ENCODE results near the gene TTLL9. TPM values are rescaled to one million over a fixed set of nuclear protein-coding genes. Genes with fewer than 3 reads are reported as not detected.

TTLL9 gene
- total and polyA plus RNA-seq, 8 donors: 0.15 to 0.43 (median 0.18) TPM; not detected in 5

DNA sequence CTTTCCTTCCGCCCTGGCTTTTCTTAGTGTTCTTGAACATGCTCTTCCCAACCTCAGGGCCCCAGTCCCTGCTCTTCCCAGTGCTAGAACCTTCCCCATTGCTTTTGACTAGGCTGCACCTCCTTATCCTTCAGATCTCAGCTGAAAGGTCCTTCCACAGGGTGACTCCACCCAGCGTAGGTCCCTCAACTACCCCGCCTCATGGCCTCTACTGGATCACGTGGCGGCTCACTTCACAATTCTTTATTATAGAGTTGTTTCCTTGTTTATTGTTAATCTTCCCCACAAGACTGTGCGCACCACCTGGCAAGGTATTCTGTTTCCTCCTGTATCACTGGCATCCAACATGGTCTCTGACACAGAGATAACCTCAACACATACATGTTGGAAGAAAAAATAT is 31.2 kb downstream of the TTLL9 start:
- intact Hi-C loops (cut with DNase I; ENCODE audit: low total_unique reads): no loop called here
- Histone ChIP-seq H3K27me3 (no peaks in the 10 kb centered on the region), H3K4me1 (no peaks in the 10 kb centered on the region), H3K27ac (no peak overlapping the region), H3K36me3 (no peaks in the 10 kb centered on the region), H3K4me3 (no peak overlapping the region), H3K9me3 (no peaks in the 10 kb centered on the region)
- no peak for DNase-seq
- TF ChIP-seq, protein P1, sequence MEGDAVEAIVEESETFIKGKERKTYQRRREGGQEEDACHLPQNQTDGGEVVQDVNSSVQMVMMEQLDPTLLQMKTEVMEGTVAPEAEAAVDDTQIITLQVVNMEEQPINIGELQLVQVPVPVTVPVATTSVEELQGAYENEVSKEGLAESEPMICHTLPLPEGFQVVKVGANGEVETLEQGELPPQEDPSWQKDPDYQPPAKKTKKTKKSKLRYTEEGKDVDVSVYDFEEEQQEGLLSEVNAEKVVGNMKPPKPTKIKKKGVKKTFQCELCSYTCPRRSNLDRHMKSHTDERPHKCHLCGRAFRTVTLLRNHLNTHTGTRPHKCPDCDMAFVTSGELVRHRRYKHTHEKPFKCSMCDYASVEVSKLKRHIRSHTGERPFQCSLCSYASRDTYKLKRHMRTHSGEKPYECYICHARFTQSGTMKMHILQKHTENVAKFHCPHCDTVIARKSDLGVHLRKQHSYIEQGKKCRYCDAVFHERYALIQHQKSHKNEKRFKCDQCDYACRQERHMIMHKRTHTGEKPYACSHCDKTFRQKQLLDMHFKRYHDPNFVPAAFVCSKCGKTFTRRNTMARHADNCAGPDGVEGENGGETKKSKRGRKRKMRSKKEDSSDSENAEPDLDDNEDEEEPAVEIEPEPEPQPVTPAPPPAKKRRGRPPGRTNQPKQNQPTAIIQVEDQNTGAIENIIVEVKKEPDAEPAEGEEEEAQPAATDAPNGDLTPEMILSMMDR (IDR thresholded peaks at IDR 0.05): no peak
- TF ChIP-seq EP300 (IDR thresholded peaks at IDR 0.05): no peak
- no peak for TF ChIP-seq POLR2AphosphoS5 (IDR thresholded peaks at IDR 0.05)
- TF ChIP-seq POLR2A (IDR thresholded peaks at IDR 0.05): no peak
- 61 to 75% (median 68%) methylated on average over 6 of the region's 6 CpGs for WGBS, 5 donors

DNA sequence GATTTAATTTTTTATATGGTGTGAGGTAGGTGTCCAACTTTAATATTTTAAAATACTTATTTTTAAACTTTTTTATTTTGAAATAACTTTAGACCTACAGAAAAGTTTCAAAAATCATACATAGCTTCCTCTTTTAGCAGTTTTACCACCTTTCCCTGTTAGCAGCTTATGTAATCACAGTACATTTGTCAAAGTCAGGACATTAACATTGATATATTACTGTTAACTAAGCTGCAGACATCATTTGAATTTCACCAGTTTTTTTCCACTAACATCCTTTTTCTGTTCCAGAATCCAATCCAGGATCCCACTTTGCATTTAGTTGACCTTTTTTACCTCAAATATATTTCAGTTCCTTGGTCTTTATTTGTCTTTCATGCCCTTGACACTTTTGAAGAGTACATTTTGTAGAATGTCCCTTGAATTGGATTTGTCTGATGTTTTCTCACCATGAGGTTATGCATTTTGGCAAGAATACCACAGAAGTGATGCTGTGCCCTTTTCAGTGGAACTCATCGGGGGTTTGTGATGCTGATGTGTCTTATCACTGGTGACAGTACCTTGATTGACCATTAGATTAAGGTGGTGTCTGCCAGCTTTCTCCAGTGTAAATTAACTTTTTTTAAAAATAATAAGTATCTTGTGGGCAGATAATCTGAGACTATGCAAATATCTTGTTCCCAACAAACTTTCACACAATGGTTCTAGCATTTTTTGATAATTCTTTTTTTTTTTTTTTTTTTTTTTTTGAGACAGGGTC is 33.4 kb downstream of the TTLL9 start:
- no peaks in the 10 kb centered on the region for H3K4me1 ChIP-seq
- H3K27me3 ChIP-seq: no peaks in the 10 kb centered on the region
- no peaks in the 10 kb centered on the region for H3K36me3 ChIP-seq
- no peak overlapping the region for H3K27ac ChIP-seq
- 47 to 69% (median 59%) methylated on average over 1 of the region's 1 CpG for WGBS, 5 donors
- no peak overlapping the region for H3K4me3 ChIP-seq
- TF ChIP-seq POLR2AphosphoS5 (IDR thresholded peaks at IDR 0.05): no peak
- no peak for TF ChIP-seq EP300 (IDR thresholded peaks at IDR 0.05)
- TF ChIP-seq POLR2A (IDR thresholded peaks at IDR 0.05): no peak
- TF ChIP-seq, protein P1 (IDR thresholded peaks at IDR 0.05): no peak
- no peaks in the 10 kb centered on the region for H3K9me3 ChIP-seq
- intact Hi-C loops (cut with DNase I; ENCODE audit: low total_unique reads): no loop called here
- no peak for DNase-seq

DNA sequence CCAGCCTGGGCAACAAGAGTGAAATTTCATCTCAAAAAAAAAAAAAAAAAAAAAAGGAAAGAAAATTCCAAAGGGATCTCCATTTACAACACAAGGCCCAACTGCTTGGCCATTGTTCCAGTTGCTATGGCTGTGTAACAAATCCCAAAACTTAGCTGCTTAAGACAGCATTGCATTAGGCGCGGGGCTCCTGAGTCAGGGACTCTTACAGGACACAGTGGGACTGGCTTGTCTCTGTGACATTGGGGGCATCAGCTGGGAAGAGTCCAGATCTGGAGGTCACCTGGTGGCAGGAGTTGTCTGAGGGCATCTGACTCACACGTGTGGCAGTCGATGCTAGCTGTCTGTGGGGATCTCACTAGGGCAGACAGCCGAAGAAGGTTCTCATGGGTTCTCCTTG is 35.6 kb downstream of the TTLL9 start:
- TF ChIP-seq, protein P1 (IDR thresholded peaks at IDR 0.05): no peak
- TF ChIP-seq POLR2A (IDR thresholded peaks at IDR 0.05) (no peak), POLR2AphosphoS5 (IDR thresholded peaks at IDR 0.05) (no peak), EP300 (IDR thresholded peaks at IDR 0.05) (no peak)
- Histone ChIP-seq H3K9me3 (no peaks in the 10 kb centered on the region), H3K36me3 (no peaks in the 10 kb centered on the region), H3K4me3 (no peak overlapping the region), H3K27me3 (no peaks in the 10 kb centered on the region), H3K4me1 (no peaks in the 10 kb centered on the region), H3K27ac (no peak overlapping the region)
- no peak for DNase-seq
- WGBS, 5 donors: 64 to 80% (median 78%) methylated on average over 3 to 5 of the region's 5 CpGs
- intact Hi-C loops (cut with DNase I; ENCODE audit: low total_unique reads): no loop called here

DNA sequence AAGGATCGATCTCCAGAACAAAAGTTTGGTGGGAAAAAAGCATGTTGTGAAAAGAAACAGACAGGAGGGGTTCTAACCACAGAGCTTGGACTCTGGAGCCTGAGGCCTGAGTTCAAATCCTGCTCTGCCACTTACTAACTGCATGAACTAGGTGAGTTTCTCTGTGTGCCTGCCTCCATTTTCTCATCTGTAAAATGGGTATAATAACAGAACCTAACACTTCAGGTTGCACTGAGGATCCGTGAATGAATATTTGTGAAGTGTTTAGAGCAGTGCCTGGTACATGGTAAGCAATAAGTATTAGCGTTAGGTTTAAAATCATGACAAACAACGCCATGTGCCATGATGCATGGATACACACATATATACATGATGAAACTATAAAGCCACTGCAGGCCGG is 36.6 kb downstream of the TTLL9 start:
- Histone ChIP-seq H3K36me3 (no peaks in the 10 kb centered on the region), H3K27ac (no peak overlapping the region), H3K4me3 (no peak overlapping the region), H3K4me1 (no peaks in the 10 kb centered on the region), H3K27me3 (no peaks in the 10 kb centered on the region), H3K9me3 (no peaks in the 10 kb centered on the region)
- 88 to 96% (median 91%) methylated on average over 5 of the region's 5 CpGs for WGBS, 5 donors
- intact Hi-C loops (cut with DNase I; ENCODE audit: low total_unique reads): no loop called here
- no peak for DNase-seq
- TF ChIP-seq EP300 (IDR thresholded peaks at IDR 0.05) (no peak), POLR2AphosphoS5 (IDR thresholded peaks at IDR 0.05) (no peak), POLR2A (IDR thresholded peaks at IDR 0.05) (no peak)

DNA sequence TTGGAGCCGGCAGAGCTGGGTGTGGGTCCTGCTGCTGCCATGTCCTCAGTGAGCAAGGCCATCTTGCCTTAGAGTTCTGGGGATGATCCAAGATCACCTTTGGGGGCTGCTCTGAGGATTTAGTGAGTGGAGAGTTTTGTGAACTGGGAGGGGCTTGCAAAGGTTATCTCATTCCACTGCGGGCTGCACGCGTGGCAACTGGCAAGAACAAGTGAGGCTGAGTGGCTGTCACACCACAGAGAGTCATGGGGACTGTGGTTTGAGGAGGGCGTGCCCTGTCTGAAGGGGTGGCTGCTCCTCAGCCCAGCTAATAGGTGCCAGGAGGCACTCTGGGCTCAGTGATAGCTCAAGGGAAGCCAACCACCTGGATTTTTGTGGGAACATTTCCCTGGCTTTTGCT is 37.6 kb downstream of the TTLL9 start:
- Histone ChIP-seq H3K36me3 (no peaks in the 10 kb centered on the region), H3K4me1 (no peaks in the 10 kb centered on the region), H3K27ac (no peak overlapping the region), H3K9me3 (no peaks in the 10 kb centered on the region), H3K4me3 (no peak overlapping the region), H3K27me3 (no peaks in the 10 kb centered on the region)
- intact Hi-C loops (cut with DNase I; ENCODE audit: low total_unique reads): no loop called here
- TF ChIP-seq POLR2AphosphoS5 (IDR thresholded peaks at IDR 0.05): no peak
- no peak for TF ChIP-seq EP300 (IDR thresholded peaks at IDR 0.05)
- TF ChIP-seq, protein P1 (IDR thresholded peaks at IDR 0.05): no peak
- TF ChIP-seq POLR2A (IDR thresholded peaks at IDR 0.05): no peak
- 47 to 75% (median 59%) methylated on average over 5 of the region's 5 CpGs for WGBS, 5 donors
- DNase-seq: no peak

Data from stomach (tissue), 9 donors.